T47D (cell line): ENCODE measurements around the gene SERPINI1.

Experiments used
- DNase-seq, 2 experiments: peaks; one replicate each; pipeline versions ENCODE4 v3.0.0 to v3.0.0-alpha.2; 2011 to 2012; ENCODE audit warnings: low read depth in 1 of 2, low spot score in 1 of 2
- JUND ChIP-seq: IDR thresholded peaks from 2 replicates; pipeline ENCODE4 v1.6.1; 2012; ENCODE audit warnings: low read depth
- in situ Hi-C: cut with HindIII; loops from 2 replicates; pipeline ENCODE4 v1.10.0; 2016; ENCODE audit warnings: low sequenced_read_pairs, low pct_unique_long_range_greater_than_20kb

SERPINI1 gene

DNA sequence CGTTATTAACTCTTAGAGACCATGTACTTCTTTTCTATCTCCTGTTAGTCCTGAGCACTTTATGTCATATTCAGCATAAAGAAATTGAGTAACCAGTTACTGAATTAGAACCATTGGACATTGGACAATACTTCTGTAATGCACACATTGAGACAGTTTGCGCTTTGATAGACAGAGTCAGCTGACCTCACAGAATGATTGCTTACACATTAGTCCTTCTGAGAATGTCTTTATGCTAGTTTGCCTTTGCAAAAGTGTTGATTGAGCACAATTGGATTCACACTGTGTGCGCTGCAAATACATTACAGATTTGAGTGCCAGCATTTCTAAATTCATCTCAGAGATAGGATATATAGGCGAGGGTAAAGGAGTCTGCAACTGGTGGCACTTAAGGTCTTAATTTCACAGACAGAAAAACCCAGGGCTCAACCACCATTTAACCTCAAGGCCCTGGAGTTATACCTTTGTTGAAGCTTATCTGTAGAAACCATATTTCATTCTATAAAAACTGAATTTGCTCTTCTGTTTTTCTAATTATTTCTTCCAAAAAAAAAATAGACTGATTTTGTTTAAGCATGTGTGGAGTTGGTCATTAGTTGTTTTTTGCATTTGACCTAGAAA lies 3.8 kb downstream of the SERPINI1 start:
- DNase-seq: no peak
- in situ Hi-C loops: no loop called here
- TF ChIP-seq JUND: no peak

GRCh38 chr3:167740961-167741587 lies 5.6 kb downstream of the SERPINI1 start:
- in situ Hi-C loops: no loop called here
- DNase-seq: peak in 1 of 2 experiments; percentile 75
- no peak for TF ChIP-seq JUND

DNA sequence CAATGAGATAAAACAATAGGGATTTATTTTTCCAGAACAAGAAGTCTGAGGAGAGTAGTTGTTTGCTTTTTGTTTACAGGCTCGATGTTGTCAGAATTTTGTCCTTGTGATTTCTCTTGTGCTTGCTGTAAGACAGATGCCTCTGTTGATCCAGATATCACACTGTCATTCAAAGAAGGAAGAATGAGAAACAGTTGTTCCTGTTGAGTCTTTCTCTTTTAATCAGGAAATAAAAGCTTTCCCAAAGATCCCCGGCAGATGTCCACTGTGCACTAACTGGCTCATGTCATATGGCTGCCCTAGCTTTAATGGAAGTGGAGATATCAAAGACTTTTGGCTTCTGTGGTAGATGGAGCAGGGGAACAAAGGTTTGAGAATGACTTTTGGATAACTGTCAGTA lies 6.8 kb downstream of the SERPINI1 start:
- peak in 1 of 2 experiments; percentile 25 for DNase-seq
- no peak for TF ChIP-seq JUND
- in situ Hi-C loops: no loop called here

- in situ Hi-C loops: no loop called here
- TF ChIP-seq JUND: no peak
- DNase-seq: no peak
Observed at GRCh38 chr3:167743799-167744198, 8.3 kb downstream of the SERPINI1 start.

- DNase-seq: no peak
- in situ Hi-C loops: no loop called here
- TF ChIP-seq JUND: no peak
Observed at GRCh38 chr3:167749209-167749608, 13.7 kb downstream of the SERPINI1 start.

GRCh38 chr3:167749728-167750127 lies 14.2 kb downstream of the SERPINI1 start:
- DNase-seq: no peak
- in situ Hi-C loops: no loop called here
- no peak for TF ChIP-seq JUND

DNA sequence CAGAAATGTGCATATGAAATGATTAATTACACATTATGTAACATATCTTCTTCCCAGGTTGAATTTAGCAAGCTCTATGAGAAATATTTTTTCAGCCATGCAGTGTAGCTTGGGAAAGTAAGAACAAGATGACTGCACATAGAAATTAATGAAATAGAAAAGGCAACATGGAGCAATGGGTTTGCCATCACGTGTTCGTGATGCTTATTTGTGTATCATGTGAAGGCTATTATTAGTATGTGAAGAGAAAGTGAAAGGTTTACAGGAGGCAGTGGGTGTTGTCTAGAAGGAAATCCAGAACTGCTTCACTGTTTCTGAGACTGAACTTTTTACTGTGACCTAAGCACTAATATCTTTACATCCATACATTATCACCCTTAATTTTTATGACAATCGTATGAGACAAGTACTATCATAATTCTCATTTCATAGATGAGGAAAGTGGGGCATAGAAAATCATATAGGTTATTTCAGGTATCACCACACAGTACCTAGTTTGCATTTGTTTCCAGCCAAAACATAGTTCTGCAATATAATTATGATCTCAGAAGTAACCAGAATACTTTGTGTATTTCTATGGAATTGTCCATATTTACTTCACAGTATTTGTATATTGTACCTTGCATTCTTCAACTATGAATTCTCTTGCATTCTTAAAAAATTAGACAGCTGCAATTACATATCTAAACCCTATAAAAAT lies 14.9 kb downstream of the SERPINI1 start:
- in situ Hi-C loops: no loop called here
- peak in 1 of 2 experiments; percentile 14 for DNase-seq
- TF ChIP-seq JUND: no peak

DNA sequence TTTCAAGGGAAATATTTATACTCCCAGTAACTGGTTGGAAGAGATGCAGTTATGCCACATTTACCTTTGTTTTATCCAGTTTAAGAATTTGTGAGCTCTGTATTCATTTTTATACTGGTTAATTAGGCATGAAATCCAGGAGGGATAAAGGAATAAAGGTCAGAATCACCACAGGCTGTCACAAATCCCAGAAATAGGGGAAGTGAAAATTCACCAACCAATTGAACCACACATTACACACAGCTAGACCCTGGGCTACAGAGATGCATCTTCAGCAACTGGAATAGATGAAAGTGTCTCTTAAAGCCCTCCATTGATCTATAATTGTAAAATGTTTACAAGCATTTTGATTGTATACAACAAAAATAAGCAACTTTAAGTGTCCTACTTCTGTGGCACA lies 18.5 kb downstream of the SERPINI1 start:
- in situ Hi-C loops: no loop called here
- TF ChIP-seq JUND: no peak
- no peak for DNase-seq

DNA sequence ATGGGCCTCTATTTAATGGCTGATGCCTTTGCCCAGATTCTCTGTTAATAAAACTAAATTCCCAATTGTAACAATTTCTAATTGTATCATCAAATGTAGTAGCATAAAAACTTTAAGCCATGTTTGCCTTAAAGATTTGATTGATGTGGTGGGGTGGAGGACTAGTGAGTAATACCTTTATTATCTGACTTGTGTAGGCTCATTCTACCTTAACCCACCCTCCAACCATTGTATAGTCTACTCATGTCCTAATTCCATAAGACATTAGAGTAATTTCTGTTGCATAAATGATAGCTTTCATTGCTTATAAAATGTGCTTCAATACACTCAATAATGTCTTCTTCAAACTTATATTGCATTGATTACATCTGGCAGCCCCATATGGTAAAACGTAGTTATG lies 25.8 kb downstream of the SERPINI1 start:
- in situ Hi-C loops: no loop called here

DNA sequence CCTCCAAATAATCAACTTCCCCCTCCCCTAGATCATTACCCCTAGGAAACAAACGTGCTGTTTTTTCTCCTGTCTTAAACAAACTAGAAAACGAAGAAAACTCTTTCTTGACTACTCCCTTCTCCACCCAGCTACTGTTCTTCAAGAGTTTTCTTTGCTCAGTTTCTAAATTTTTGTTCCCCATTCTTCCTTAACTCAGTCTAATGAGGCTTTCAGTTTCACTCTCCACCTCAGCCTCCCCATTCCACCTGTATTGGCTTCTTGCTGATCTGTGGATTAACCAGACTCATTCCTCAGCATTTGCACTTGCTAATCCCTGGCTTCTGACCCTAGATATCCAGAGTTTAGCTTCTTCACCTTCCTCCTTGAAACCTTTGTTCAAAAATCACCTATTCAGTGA lies 26.8 kb downstream of the SERPINI1 start:
- no peak for TF ChIP-seq JUND
- in situ Hi-C loops: no loop called here
- DNase-seq: no peak

More for the DNA sequence above, 25.8 kb downstream of the SERPINI1 start:
- no peak for TF ChIP-seq JUND
- no peak for DNase-seq

DNA sequence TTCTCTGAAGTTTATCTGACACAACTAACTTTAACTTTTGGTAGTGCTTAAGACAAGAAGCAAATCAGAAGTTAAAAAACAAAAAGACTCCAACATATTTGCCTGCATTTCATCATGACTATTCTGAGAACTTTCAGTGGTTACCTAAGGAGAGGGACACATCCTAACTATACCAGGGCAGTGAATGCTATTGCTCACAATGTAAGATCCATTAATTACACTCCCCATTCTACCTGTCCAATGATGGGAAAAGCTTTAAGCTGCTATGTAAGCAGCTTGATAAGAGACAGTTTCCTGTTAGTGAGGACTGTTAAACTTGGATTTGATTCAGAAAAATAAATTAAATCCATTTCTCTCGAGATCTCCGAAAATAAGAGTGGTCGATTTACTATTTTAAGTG lies 37.5 kb downstream of the SERPINI1 start:
- in situ Hi-C loops: no loop called here
- DNase-seq: no peak
- TF ChIP-seq JUND: no peak

DNA sequence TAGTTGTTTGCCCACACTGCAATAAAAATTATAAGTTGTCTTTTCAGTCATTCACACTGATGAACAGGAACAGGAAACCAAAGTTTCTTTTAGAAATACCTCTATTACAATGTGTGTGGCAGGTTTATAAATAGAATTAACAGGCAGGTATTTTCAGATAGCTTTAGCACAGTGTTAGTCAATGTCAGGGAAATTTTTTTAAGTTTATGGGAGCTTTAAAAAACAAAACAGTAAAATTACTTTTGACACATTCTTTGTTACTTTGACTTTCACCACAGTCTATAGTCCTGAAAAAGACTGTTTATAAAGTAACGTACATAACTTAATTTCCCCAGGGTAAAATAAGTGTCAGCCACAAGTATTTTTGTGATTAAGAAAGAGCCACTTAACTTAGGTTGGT lies 38.1 kb downstream of the SERPINI1 start:
- in situ Hi-C loops: no loop called here
- TF ChIP-seq JUND: no peak
- no peak for DNase-seq

GRCh38 chr3:167776066-167776685 lies 40.7 kb downstream of the SERPINI1 start:
- no peak for TF ChIP-seq JUND
- in situ Hi-C loops: no loop called here
- no peak for DNase-seq
